ENCODE data around the gene LTC4S.

- no peak for TF ChIP-seq CTCF (IDR thresholded peaks at IDR 0.05)
- no peak for TF ChIP-seq POLR2A (IDR thresholded peaks at IDR 0.05)
Measured at GRCh38 chr5:179774442-179774841, 19.3 kb upstream of the LTC4S start.
